Activated CD4-positive, alpha-beta T cell treated with anti-CD3 and anti-CD28 coated beads, Interleukin-2, amount 50 U/mL, for 4 hours (primary cell): ENCODE results near the gene TTC21A.

Source experiments
- DNase-seq, 2 experiments: peaks; one replicate each; pipeline ENCODE4 v3.0.0-alpha.2; 2020

Gene TTC21A

GRCh38 chr3:39118931-39119660 is 11.6 kb downstream of the TTC21A start:
- DNase-seq: no peak

GRCh38 chr3:39121621-39122020 is 14.1 kb downstream of the TTC21A start:
- DNase-seq: no peak

- no peak for DNase-seq
Observed at GRCh38 chr3:39122813-39123212, 15.3 kb downstream of the TTC21A start.

GRCh38 chr3:39124876-39125840 is 17.7 kb downstream of the TTC21A start:
- no peak for DNase-seq

- DNase-seq: no peak
Observed at GRCh38 chr3:39125841-39126500, 18.5 kb downstream of the TTC21A start.

- no peak for DNase-seq
Observed at GRCh38 chr3:39126532-39127071, 19.1 kb downstream of the TTC21A start.

- DNase-seq: no peak
Observed at GRCh38 chr3:39127269-39127907, 19.9 kb downstream of the TTC21A start.

GRCh38 chr3:39127908-39128304 is 20.4 kb downstream of the TTC21A start:
- DNase-seq: no peak

GRCh38 chr3:39128951-39129350 is 21.5 kb downstream of the TTC21A start:
- no peak for DNase-seq

GRCh38 chr3:39130026-39130425 is 22.5 kb downstream of the TTC21A start:
- no peak for DNase-seq

GRCh38 chr3:39130693-39131265 is 23.3 kb downstream of the TTC21A start:
- DNase-seq: no peak

GRCh38 chr3:39132096-39133092 is 24.9 kb downstream of the TTC21A start:
- no peak for DNase-seq

- DNase-seq: no peak
Observed at GRCh38 chr3:39133093-39133490, 25.6 kb downstream of the TTC21A start.

- DNase-seq: no peak
Observed at GRCh38 chr3:39133822-39134221, 26.3 kb downstream of the TTC21A start.

- no peak for DNase-seq
Observed at GRCh38 chr3:39134305-39134704, 26.8 kb downstream of the TTC21A start.

- DNase-seq: no peak
Observed at GRCh38 chr3:39135170-39135805, 27.8 kb downstream of the TTC21A start.

- no peak for DNase-seq
Observed at GRCh38 chr3:39136533-39137434, 29.3 kb downstream of the TTC21A start.

GRCh38 chr3:39137435-39137936 is 30.0 kb downstream of the TTC21A start:
- DNase-seq: no peak
